Measurements from ENCODE around the gene MNS1.
A peak's percentile ranks its signal among the peaks of the same experiment; 100 is the strongest.
"Not testable (repeated sequence)": the region's sequence is repeated elsewhere in the genome, so short reads cannot be mapped to it uniquely, and the experiment has no call there.

Gene MNS1

DNA sequence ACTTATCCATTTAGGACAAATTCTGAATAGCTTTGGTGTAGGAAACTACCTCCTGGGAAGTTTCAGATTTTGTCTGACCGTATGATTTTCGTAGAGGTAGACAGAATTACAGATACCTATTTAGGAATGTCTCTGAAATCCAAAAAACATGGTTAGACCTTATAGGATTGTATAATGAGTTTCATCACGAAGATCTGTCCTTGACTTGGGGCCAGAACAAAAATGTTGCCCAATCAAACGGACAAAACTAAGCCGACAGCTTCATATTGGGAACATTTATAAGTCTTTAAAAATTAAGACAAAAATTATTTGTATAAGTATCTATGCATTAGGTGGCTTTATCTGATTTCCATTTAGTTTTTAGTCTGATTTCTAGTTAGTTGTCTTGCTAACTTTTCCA, 32.6 kb downstream of the MNS1 start:
- no peak overlapping the region for H3K4me3 ChIP-seq (IDR thresholded peaks at IDR 0.05; ENCODE audit: insufficient read depth, low read depth, low read length)
- no peaks in the 10 kb centered on the region for H3K79me2 ChIP-seq (ENCODE audit: insufficient read depth, low read depth)
- no peaks in the 10 kb centered on the region for H4K20me1 ChIP-seq (ENCODE audit: insufficient read depth)
- H3K4me2 ChIP-seq, result no peak overlapping the region
- H3K27me3 ChIP-seq (ENCODE audit: insufficient read depth, low read depth), result no peaks in the 10 kb centered on the region
- H3K36me3 ChIP-seq (ENCODE audit: insufficient read depth), result no peaks in the 10 kb centered on the region
- TF ChIP-seq CTCF (conservative IDR thresholded peaks at IDR 0.05; ENCODE audit: low read depth, low read length), result no peak
- H3K27ac ChIP-seq, result no peak overlapping the region
- H3K4me1 ChIP-seq (ENCODE audit: low read depth, poor library complexity, severe bottlenecking), result no peaks in the 10 kb centered on the region
- no peak overlapping the region for H2AFZ ChIP-seq (ENCODE audit: low read depth)
- no peak overlapping the region for H3K9ac ChIP-seq

DNA sequence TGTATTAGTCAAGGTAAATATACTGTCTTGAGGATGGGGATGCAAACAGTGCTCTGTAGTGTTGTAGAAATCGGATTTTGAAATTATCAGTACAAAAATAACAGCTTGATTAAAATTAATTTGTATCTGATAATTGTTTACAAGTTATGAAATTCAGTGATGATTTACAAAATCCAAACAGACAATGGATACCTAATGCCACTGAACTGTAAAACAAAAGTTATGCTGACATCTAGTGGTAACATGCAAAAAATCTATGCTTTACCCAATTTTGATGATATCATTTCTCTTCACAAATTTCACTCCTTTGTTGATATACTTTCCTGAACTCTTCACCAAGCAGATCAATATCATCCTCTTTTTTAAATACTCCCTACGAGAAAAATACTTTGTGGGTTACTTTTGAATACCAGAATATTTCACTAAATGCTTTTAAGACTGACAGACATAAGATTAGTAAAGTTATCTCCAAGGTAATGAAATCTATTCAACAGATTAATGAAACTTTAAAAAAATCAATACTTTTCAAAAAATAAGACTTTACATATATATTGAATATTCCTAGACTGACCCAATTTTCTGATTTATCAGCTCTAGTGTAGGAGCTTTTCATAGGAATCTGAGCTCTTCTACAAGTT, 36.0 kb downstream of the MNS1 start:
- no peak overlapping the region for H3K4me3 ChIP-seq (IDR thresholded peaks at IDR 0.05; ENCODE audit: insufficient read depth, low read depth, low read length)
- no peaks in the 10 kb centered on the region for H3K36me3 ChIP-seq (ENCODE audit: insufficient read depth)
- peak; percentile 68 for TF ChIP-seq CTCF (conservative IDR thresholded peaks at IDR 0.05; ENCODE audit: low read depth, low read length)
- no peak overlapping the region for H3K9ac ChIP-seq
- no peaks in the 10 kb centered on the region for H3K79me2 ChIP-seq (ENCODE audit: insufficient read depth, low read depth)
- H3K4me1 ChIP-seq (ENCODE audit: low read depth, poor library complexity, severe bottlenecking), result no peaks in the 10 kb centered on the region
- no peak overlapping the region for H2AFZ ChIP-seq (ENCODE audit: low read depth)
- H3K4me2 ChIP-seq, result no peak overlapping the region
- H3K27me3 ChIP-seq (ENCODE audit: insufficient read depth, low read depth), result no peaks in the 10 kb centered on the region
- no peaks in the 10 kb centered on the region for H4K20me1 ChIP-seq (ENCODE audit: insufficient read depth)
- H3K27ac ChIP-seq, result no peak overlapping the region

GRCh38 chr15:56425976-56426375, 39.0 kb downstream of the MNS1 start:
- Histone ChIP-seq H3K4me3 (IDR thresholded peaks at IDR 0.05; ENCODE audit: insufficient read depth, low read depth, low read length) (no peak overlapping the region), H3K27ac (no peak overlapping the region), H3K4me1 (ENCODE audit: low read depth, poor library complexity, severe bottlenecking) (no peaks in the 10 kb centered on the region), H3K9ac (no peak overlapping the region), H2AFZ (ENCODE audit: low read depth) (no peak overlapping the region), H3K79me2 (ENCODE audit: insufficient read depth, low read depth) (no peaks in the 10 kb centered on the region), H3K36me3 (ENCODE audit: insufficient read depth) (no peaks in the 10 kb centered on the region), H3K27me3 (ENCODE audit: insufficient read depth, low read depth) (no peaks in the 10 kb centered on the region), H4K20me1 (ENCODE audit: insufficient read depth) (no peaks in the 10 kb centered on the region), H3K4me2 (no peak overlapping the region)
- TF ChIP-seq CTCF (conservative IDR thresholded peaks at IDR 0.05; ENCODE audit: low read depth, low read length), result no peak

DNA sequence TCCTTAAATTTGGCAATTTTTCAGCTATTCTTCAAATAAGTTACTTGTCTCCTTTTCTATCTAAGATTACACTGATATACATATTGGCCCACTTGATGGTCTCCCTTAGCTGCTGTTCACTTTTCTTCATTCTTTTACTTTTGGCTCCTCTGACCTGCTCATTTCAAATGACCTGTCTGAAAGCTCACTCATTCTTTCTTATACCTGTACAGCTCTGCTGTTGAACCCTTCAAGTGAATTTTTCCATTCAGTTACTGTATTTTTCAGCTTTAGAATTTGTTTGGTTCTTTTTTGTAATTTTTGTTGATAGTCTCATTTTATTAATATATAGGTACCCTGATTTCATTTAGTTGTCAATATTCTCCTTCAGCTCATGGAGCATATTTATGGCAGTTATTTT, 39.7 kb downstream of the MNS1 start:
- Histone ChIP-seq H3K79me2 (ENCODE audit: insufficient read depth, low read depth) (no peaks in the 10 kb centered on the region), H3K4me2 (no peak overlapping the region), H3K36me3 (ENCODE audit: insufficient read depth) (no peaks in the 10 kb centered on the region), H3K27ac (no peak overlapping the region), H3K9ac (no peak overlapping the region), H3K4me1 (ENCODE audit: low read depth, poor library complexity, severe bottlenecking) (no peaks in the 10 kb centered on the region), H3K27me3 (ENCODE audit: insufficient read depth, low read depth) (no peaks in the 10 kb centered on the region), H4K20me1 (ENCODE audit: insufficient read depth) (no peaks in the 10 kb centered on the region), H2AFZ (ENCODE audit: low read depth) (no peak overlapping the region), H3K4me3 (IDR thresholded peaks at IDR 0.05; ENCODE audit: insufficient read depth, low read depth, low read length) (no peak overlapping the region)
- no peak for TF ChIP-seq CTCF (conservative IDR thresholded peaks at IDR 0.05; ENCODE audit: low read depth, low read length)

- not testable (repeated sequence) for H3K4me2 ChIP-seq; H4K20me1 ChIP-seq (ENCODE audit: insufficient read depth); H3K9ac ChIP-seq; H3K4me1 ChIP-seq (ENCODE audit: low read depth, poor library complexity, severe bottlenecking); H3K36me3 ChIP-seq (ENCODE audit: insufficient read depth); H3K4me3 ChIP-seq (IDR thresholded peaks at IDR 0.05; ENCODE audit: insufficient read depth, low read depth, low read length); H3K27ac ChIP-seq; H3K27me3 ChIP-seq (ENCODE audit: insufficient read depth, low read depth); H3K79me2 ChIP-seq (ENCODE audit: insufficient read depth, low read depth); H2AFZ ChIP-seq (ENCODE audit: low read depth)
Measured at GRCh38 chr15:56413114-56413733, 51.7 kb downstream of the MNS1 start.

Measured in KMS-11 (cell line).